NCI-H2107 treated with DMSO at 0.1 percent for 48 hours (cell line): Measurements from ENCODE around the gene TBC1D2B.
"Not testable (repeated sequence)": the region's sequence is repeated elsewhere in the genome, so short reads cannot be mapped to it uniquely, and the experiment has no call there.

ENCODE experiments used
- DNase-seq: peaks from one replicate; lab custom pipeline; 2025; ENCODE audit not compliant: unreplicated experiment; lab: John Stamatoyannopoulos, UW

TBC1D2B gene

GRCh38 chr15:77991029-77991406 lies 86.5 kb downstream of the TBC1D2B start:
- DNase-seq = no peak

GRCh38 chr15:77989296-77990143 lies 88.0 kb downstream of the TBC1D2B start:
- DNase-seq = no peak

GRCh38 chr15:77988347-77989295 lies 88.9 kb downstream of the TBC1D2B start:
- DNase-seq = no peak

GRCh38 chr15:77987765-77988136 lies 89.8 kb downstream of the TBC1D2B start:
- DNase-seq = not testable (repeated sequence)

GRCh38 chr15:77986891-77987764 lies 90.4 kb downstream of the TBC1D2B start:
- DNase-seq = peak; percentile 14

- no peak for DNase-seq
Measured at GRCh38 chr15:77985931-77986480, 91.5 kb downstream of the TBC1D2B start.

- DNase-seq = no peak
Measured at GRCh38 chr15:77985031-77985930, 92.2 kb downstream of the TBC1D2B start.

GRCh38 chr15:77984446-77984861 lies 93.1 kb downstream of the TBC1D2B start:
- DNase-seq = no peak

GRCh38 chr15:77983708-77984445 lies 93.6 kb downstream of the TBC1D2B start:
- no peak for DNase-seq

- DNase-seq = no peak
Measured at GRCh38 chr15:77983091-77983707, 94.3 kb downstream of the TBC1D2B start.

GRCh38 chr15:77982127-77982490 lies 95.4 kb downstream of the TBC1D2B start:
- DNase-seq = no peak

GRCh38 chr15:77981281-77982126 lies 96.0 kb downstream of the TBC1D2B start:
- no peak for DNase-seq

GRCh38 chr15:77980674-77981073 lies 96.8 kb downstream of the TBC1D2B start:
- not testable (repeated sequence) for DNase-seq

GRCh38 chr15:77980098-77980497 lies 97.4 kb downstream of the TBC1D2B start:
- no peak for DNase-seq

- DNase-seq = not testable (repeated sequence)
Measured at GRCh38 chr15:77979157-77979556, 98.4 kb downstream of the TBC1D2B start.

GRCh38 chr15:77978759-77979145 lies 98.8 kb downstream of the TBC1D2B start:
- not testable (repeated sequence) for DNase-seq

- not testable (repeated sequence) for DNase-seq
Measured at GRCh38 chr15:77977903-77978758, 99.4 kb downstream of the TBC1D2B start.
